HUES64 (cell line): Measurements from ENCODE around the gene SLC6A6.

Experiments used
- H3K27ac ChIP-seq: 2 replicates; pipeline ENCODE4 v1.7.0; 2013; ENCODE audit warnings: low read depth, low read length, inconsistent platforms
- H3K27me3 ChIP-seq: 2 replicates; pipeline ENCODE4 v1.6.1; 2013; ENCODE audit warnings: mild to moderate bottlenecking, low read length; ENCODE audit not compliant: insufficient read depth
- H3K36me3 ChIP-seq: 2 replicates; pipeline ENCODE4 v1.6.1; 2013; ENCODE audit warnings: mild to moderate bottlenecking, low read length; ENCODE audit not compliant: insufficient read depth
- H3K4me1 ChIP-seq: 2 replicates; pipeline ENCODE4 v1.6.1; 2013; ENCODE audit warnings: mild to moderate bottlenecking, low read length, moderate library complexity; ENCODE audit not compliant: insufficient read depth
- H3K4me3 ChIP-seq: 2 replicates; pipeline ENCODE4 v1.5.1; 2013; ENCODE audit warnings: mild to moderate bottlenecking, low read length, moderate library complexity
- H3K9ac ChIP-seq: 2 replicates; pipeline ENCODE4 v1.6.1; 2013; ENCODE audit warnings: mild to moderate bottlenecking, low read depth, low read length
- H3K9me3 ChIP-seq: 2 replicates; pipeline ENCODE4 v1.6.1; 2013; ENCODE audit warnings: low read depth, low read length; ENCODE audit not compliant: insufficient read depth
- WGBS: fragments of 150-250, 120-280 bp; methylation state at CpG from one replicate; pipeline ENCODE4 v1.1.7; 2013; ENCODE audit warnings: missing lambda C conversion rate; 5-methylcytosine and 5-hydroxymethylcytosine counted together

SLC6A6 gene

DNA sequence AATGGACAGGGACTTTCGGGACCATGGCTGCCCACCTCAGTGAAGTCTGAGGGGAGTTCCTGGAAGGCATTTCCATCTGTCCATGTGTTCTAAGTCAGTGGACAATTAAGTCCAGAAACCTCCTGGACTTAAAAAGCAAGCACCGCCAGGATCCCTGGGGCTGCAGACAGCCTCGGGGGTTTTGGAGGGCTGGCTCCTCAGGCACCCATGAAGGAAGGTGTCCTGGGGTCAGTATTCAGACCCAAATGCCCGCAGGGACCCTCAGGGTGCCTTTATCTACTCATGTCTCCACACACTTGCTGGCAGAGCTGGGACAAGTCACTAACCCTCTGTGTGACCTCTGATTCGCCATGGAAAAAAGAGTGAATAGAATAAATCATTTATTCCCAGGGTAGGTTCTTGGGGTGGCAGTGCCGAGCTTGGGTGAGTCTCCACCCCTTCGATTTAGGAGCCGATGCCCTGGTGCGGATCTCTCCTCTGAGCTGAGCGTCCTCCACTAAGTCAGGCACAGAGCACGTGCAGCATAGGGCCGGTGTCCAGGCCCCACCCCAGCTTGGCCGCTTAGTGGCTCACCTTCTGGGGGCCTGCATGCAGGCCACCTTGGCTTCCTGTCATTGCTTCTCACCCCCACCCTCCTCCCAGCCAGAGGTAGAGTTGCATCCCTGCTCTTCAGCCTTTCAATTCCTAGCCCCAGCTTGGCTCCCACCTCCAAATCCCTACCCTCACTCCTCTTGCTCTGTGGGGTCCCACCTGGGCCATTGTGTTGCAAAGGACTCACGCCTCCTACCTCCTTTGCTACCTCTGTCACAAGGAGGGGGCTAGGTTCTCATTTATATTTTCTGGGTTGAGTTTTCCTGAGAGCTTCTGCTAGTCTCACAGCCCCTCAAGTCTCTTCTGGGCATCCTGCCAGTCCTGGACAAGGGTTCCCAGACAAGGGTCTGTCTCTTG lies 19.9 kb downstream of the SLC6A6 start:
- Histone ChIP-seq H3K36me3 (peaks cover 28% of the 10 kb centered on the region), H3K9me3 (no peaks in the 10 kb centered on the region), H3K27me3 (no peaks in the 10 kb centered on the region), H3K4me1 (peaks cover 64% of the 10 kb centered on the region), H3K4me3 (no peak overlapping the region), H3K9ac (no peak overlapping the region), H3K27ac (peak overlapping the region; percentile 51; the same call in 1 of the 2 replicates)
- 66% methylated on average over 14 of the region's 14 CpGs for WGBS

DNA sequence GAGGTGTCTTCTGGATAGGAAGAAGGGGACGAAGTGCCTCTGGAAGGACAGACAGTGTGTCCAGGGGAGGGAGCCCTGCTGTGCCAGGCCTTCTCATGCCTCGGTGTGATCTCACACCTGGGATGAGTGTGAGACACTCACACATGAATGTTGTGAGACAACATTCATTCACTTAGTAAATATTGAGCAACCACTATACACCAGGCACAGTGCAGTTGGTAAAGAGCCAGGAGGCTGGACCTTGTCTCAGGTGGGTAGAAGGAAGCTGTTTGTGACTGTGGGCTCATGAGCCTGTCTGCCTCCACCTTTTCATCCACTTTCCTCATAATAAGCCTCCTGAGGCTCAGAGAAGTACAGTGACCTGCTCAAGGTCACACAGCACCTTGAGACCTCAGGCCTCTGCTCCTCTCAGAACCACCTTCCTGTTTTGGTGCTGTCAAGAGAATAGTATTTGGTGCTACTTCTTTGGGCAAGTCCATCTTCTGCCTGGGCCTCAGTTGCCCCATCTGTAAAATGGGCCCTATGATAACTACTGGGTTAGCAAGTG lies 20.9 kb downstream of the SLC6A6 start:
- Histone ChIP-seq H3K9ac (no peak overlapping the region), H3K27ac (no peak overlapping the region), H3K36me3 (peaks cover 20% of the 10 kb centered on the region), H3K27me3 (no peaks in the 10 kb centered on the region), H3K9me3 (no peaks in the 10 kb centered on the region), H3K4me1 (peaks cover 60% of the 10 kb centered on the region), H3K4me3 (no peak overlapping the region)
- 73% methylated on average over 2 of the region's 2 CpGs for WGBS

DNA sequence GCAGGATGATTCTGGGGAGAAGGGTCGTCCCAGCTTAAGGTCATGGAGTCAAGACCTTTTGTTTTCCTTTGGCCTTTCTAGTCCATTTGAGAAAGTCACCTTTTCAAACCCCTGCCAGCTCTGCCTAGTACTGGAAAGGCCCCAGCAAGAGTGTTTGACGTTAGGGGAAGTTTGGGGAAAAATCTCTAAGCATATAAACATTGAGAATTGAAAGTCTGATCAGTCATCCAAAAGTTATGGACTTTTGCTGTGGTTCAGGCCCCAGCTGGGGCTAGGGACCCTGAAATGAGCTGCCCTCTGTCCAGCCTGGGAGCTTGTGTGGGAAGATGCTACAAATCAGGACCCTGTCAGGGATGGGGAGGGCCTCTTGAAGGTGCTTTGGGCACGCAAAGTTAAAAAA lies 21.6 kb downstream of the SLC6A6 start:
- no peak overlapping the region for H3K9ac ChIP-seq
- H3K9me3 ChIP-seq = no peaks in the 10 kb centered on the region
- no peaks in the 10 kb centered on the region for H3K27me3 ChIP-seq
- 55% methylated on average over 3 of the region's 3 CpGs for WGBS
- H3K36me3 ChIP-seq = peaks cover 13% of the 10 kb centered on the region
- peaks cover 53% of the 10 kb centered on the region for H3K4me1 ChIP-seq
- H3K27ac ChIP-seq = no peak overlapping the region
- no peak overlapping the region for H3K4me3 ChIP-seq

DNA sequence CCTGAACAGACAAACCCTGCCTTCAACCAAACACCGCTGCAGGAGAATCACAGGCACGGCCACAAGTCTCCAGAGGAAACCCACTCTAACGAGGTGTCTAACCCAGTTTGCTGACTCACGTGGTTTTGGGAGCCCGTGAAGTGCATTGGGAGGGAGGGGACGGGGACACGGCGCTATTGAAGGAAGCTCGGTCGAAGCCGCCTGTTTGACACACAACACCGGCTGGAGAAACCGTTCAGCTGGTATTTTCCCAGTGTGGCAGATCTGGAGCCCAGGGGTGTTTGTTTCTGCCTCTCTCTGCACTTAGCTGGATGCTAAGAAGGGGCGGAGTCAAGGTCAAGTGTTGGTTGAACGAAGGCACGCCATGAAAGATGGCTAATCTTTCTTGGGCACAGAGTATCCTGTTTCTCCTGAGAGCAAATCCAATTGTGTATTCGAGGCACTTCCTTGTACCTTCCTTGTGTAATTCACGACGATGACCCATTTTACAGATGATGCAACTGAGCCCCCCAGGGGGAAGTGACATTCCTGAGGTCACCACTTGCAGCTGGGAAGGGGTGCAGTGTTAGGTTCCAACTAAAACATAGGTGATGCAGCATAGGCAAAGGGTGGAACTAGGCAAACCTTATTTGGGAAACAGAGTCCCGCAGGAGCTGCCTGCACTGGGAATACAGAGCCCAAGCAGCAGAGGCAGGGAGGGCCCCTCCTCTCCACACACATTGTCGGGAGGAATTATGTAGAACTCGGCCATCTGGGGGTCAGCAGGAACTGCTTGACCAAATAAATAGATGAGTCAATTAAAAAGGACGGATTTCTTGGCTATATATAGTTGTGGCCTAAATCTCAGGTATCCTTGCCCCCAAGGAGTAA lies 22.5 kb downstream of the SLC6A6 start:
- Histone ChIP-seq H3K4me3 (no peak overlapping the region), H3K27me3 (no peaks in the 10 kb centered on the region), H3K27ac (peak overlapping the region; percentile 16; the same call in 1 of the 2 replicates), H3K9me3 (no peaks in the 10 kb centered on the region), H3K36me3 (peaks cover 4% of the 10 kb centered on the region), H3K4me1 (peaks cover 49% of the 10 kb centered on the region), H3K9ac (no peak overlapping the region)
- 75% methylated on average over 23 of the region's 23 CpGs for WGBS

DNA sequence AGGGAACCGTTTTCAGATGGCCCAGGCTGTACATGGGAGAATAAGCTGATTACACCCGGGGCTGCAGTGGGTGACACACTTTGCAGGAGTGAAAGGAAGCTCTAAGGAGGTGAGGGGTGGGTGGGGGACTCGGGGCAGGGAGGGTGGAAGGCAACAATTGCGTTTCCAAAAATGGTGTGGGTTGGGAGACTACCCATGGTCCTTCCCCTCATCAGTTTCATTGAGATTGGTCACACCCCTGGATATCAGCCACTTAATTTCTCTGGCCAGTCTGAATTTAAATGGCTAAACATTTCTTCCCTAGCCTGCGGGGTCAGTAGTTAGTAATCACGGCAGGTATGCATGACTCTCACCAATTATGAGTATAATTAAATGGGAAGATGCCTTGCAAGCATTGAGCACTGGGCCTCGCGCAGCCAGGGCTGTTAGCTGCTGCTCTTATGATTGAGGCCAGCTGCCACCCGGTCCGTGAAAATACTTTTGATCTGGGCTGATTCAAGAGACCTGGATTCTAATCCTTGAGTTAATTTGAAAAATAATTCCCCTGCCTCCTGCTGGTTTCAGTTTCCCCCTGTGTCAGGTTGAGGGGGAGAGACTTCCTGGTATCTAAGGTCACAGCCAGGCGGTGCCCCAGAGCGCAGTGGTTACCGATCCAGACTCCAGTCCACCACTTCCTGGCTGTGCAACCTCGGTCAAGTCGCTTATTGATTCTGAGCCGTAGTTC lies 23.3 kb downstream of the SLC6A6 start:
- 77% methylated on average over 16 of the region's 16 CpGs for WGBS
- peaks cover 4% of the 10 kb centered on the region for H3K36me3 ChIP-seq
- H3K27me3 ChIP-seq = no peaks in the 10 kb centered on the region
- no peaks in the 10 kb centered on the region for H3K9me3 ChIP-seq
- no peak overlapping the region for H3K27ac ChIP-seq
- no peak overlapping the region for H3K9ac ChIP-seq
- no peak overlapping the region for H3K4me3 ChIP-seq
- peaks cover 49% of the 10 kb centered on the region for H3K4me1 ChIP-seq

DNA sequence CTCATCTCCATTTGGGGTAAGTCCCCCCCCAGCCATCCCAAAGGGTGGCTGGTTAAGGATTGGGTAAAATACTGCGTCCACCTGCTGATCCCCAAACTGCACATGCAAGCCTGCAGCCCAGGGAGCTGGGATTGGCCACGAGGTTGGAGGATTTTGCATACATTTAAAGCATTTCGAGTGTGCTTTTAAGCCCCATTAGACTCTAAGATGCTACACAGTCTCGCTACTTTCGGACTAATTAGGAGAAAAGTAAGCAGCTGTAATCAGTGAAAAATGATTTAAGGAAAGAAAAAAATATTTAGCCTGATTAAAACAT lies 23.9 kb downstream of the SLC6A6 start:
- Histone ChIP-seq H3K9ac (no peak overlapping the region), H3K36me3 (peaks cover 2% of the 10 kb centered on the region), H3K27me3 (no peaks in the 10 kb centered on the region), H3K4me1 (peaks cover 46% of the 10 kb centered on the region), H3K27ac (no peak overlapping the region), H3K9me3 (no peaks in the 10 kb centered on the region), H3K4me3 (no peak overlapping the region)
- 92% methylated on average over 5 of the region's 5 CpGs for WGBS

DNA sequence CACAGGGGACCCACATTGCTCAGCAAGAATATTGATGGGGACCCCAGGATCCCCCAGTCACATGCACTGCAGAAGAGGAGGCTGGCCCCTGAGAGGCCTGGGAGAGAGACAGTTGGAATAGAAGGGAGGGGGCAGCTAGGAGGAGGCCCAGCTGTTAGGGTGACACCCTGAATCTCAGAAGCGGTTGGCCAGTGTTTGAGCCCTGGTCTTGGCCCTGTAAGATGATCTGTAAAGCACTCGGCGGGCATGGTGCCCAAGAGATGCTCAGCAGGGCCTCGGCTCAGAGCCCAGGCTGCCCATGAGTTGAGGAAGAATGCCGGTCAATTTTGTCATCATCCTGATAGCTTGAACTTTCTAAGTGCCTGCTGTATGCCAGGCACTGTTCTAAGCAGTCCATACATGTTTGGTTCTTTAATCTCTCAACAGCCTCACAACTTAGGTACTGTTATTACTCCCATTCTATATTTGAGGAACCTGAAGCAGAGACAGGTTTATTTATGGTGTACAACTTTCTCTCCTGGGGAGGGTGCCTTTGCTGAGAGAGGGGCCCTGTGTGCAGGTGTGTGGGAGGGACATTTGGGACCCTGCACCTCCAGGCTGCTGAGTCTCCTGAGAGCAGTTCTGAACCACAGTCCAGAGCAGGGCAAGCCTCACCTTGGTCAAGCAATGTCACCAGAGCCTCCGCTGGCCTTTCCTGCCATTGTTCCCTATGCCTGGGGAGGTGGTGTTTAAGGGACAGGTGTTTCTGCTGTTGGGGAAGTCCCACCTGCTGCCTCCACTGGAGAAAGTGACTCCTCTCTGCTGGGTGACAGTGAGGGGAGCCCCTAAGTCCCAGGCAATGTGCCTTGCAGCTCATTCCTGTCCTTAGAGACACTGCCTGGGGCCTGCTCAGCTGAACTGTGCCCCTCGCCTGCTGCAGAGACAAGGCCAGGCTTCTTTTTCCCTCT lies 26.0 kb downstream of the SLC6A6 start:
- Histone ChIP-seq H3K36me3 (no peaks in the 10 kb centered on the region; the same call in 1 of the 2 replicates), H3K27ac (no peak overlapping the region), H3K9me3 (no peaks in the 10 kb centered on the region), H3K4me1 (peaks cover 40% of the 10 kb centered on the region), H3K27me3 (no peaks in the 10 kb centered on the region), H3K4me3 (no peak overlapping the region), H3K9ac (no peak overlapping the region)
- WGBS = 92% methylated on average over 7 of the region's 7 CpGs

DNA sequence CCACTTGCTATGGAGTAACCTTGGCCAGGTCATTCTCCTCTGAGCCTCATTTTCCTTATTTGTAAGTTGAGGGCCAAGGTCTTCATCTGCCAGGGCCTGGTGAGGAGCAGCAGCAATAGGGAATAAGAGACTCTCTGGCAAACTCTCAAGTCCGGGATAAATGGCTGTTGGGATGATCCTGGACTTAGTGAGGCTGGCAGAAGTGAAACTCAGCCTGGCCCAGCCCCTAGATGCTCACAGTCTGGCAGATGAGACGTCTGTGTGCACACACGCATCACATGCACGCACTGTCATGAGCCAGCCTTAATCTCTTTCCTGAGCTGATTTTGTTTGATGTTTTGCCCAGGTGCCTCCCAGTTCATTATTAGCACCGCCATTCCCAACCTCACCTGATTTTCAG lies 26.8 kb downstream of the SLC6A6 start:
- Histone ChIP-seq H3K27me3 (no peaks in the 10 kb centered on the region), H3K9me3 (no peaks in the 10 kb centered on the region), H3K27ac (no peak overlapping the region), H3K4me3 (no peak overlapping the region), H3K4me1 (peaks cover 31% of the 10 kb centered on the region), H3K9ac (no peak overlapping the region), H3K36me3 (no peaks in the 10 kb centered on the region; the same call in 1 of the 2 replicates)
- WGBS = 95% methylated on average over 5 of the region's 5 CpGs

DNA sequence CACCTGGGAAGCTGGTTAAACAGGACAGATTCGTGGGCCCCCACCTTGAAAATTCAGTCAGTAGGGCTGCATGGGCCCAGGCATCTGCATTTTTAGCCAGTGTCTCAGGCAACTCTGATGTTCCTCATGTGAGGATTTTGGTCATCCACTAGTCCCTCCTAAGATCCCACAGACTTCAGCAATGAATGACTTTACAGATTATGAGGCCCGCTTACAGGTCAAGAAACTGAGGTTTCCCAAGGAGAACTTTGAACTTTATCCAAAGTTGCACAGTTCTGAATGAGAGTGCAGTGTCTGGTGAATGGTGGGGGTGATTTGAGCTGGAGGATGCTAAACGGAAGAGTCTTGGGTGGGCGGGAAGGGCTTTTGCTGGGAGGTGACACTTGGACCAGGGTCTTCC lies 27.2 kb downstream of the SLC6A6 start:
- Histone ChIP-seq H3K9ac (no peak overlapping the region), H3K4me3 (no peak overlapping the region), H3K27me3 (no peaks in the 10 kb centered on the region), H3K36me3 (no peaks in the 10 kb centered on the region; the same call in 1 of the 2 replicates), H3K27ac (no peak overlapping the region), H3K9me3 (no peaks in the 10 kb centered on the region), H3K4me1 (peaks cover 27% of the 10 kb centered on the region)
- WGBS = 95% methylated on average over 4 of the region's 4 CpGs

DNA sequence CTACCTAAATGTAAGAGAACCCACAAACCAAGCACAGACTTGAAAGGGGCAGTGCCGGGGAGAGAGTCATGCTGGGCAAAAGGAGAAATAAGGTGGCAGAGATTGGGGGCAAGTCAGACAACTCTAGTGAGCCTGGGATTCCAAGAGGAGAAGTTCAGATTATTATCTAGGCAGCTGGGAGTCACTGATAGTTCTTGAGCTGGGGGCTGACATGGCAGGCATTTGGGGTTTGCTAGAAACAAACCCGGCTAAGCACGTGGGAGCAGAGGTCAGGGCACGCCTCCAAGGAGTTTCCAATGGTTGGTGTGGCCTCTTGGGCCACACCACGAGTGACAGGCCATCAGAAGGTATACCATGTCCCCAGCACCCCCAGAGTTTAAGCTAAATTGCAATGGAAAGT lies 27.6 kb downstream of the SLC6A6 start:
- 94% methylated on average over 5 of the region's 5 CpGs for WGBS

More for the DNA sequence above, 27.6 kb downstream of the SLC6A6 start:
- no peak overlapping the region for H3K4me3 ChIP-seq
- no peak overlapping the region for H3K9ac ChIP-seq
- H3K4me1 ChIP-seq = peaks cover 26% of the 10 kb centered on the region
- no peak overlapping the region for H3K27ac ChIP-seq
- no peaks in the 10 kb centered on the region; the same call in 1 of the 2 replicates for H3K36me3 ChIP-seq
- no peaks in the 10 kb centered on the region for H3K9me3 ChIP-seq
- H3K27me3 ChIP-seq = no peaks in the 10 kb centered on the region
